HG03432 (cell line): ENCODE measurements around the gene NUMA1.

Experiments
- ATAC-seq: cut with Tn5 transposase; IDR thresholded peaks from one replicate; pipeline ENCODE4 v1.9.1; 2021; ENCODE audit warnings: mild to moderate bottlenecking, moderate library complexity; ENCODE audit not compliant: unreplicated experiment

The NUMA1 gene

GRCh38 chr11:71979094-71979493 lies 101.2 kb downstream of the NUMA1 start:
- ATAC-seq = no peak

GRCh38 chr11:71977743-71978418 lies 102.5 kb downstream of the NUMA1 start:
- ATAC-seq = peak; percentile 60

- no peak for ATAC-seq
Observed at GRCh38 chr11:71977090-71977489, 103.3 kb downstream of the NUMA1 start.

GRCh38 chr11:71976551-71976950 lies 103.8 kb downstream of the NUMA1 start:
- no peak for ATAC-seq

GRCh38 chr11:71971680-71972079 lies 108.7 kb downstream of the NUMA1 start:
- ATAC-seq = no peak

GRCh38 chr11:71964641-71965040 lies 115.7 kb downstream of the NUMA1 start:
- no peak for ATAC-seq

GRCh38 chr11:71963468-71963867 lies 116.9 kb downstream of the NUMA1 start:
- ATAC-seq = no peak

- peak; percentile 59 for ATAC-seq
Observed at GRCh38 chr11:71962428-71963038, 117.8 kb downstream of the NUMA1 start.

- ATAC-seq = no peak
Observed at GRCh38 chr11:71955898-71956456, 124.4 kb downstream of the NUMA1 start.
